Cardiac ventricle fibroblast (primary cell): Measurements from ENCODE around the gene ZSCAN5A. TPM values are rescaled to one million over a fixed set of nuclear protein-coding genes. Genes with fewer than 3 reads are reported as not detected.

ENCODE experiments used
- total RNA-seq: library from RNA; depleted of rRNA; stranded (reverse); fragments of >200 nt; gene quantifications from 2 replicates; pipeline ENCODE4 v1.2.3, GENCODE V29; 2015

Gene ZSCAN5A, protein sequence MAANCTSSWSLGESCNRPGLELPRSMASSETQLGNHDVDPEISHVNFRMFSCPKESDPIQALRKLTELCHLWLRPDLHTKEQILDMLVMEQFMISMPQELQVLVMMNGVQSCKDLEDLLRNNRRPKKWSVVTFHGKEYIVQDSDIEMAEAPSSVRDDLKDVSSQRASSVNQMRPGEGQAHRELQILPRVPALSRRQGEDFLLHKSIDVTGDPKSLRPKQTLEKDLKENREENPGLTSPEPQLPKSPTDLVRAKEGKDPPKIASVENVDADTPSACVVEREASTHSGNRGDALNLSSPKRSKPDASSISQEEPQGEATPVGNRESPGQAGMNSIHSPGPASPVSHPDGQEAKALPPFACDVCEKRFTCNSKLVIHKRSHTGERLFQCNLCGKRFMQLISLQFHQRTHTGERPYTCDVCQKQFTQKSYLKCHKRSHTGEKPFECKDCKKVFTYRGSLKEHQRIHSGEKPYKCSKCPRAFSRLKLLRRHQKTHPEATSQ
- 2.8 and 3.5 TPM in 2 replicates for total RNA-seq

DNA sequence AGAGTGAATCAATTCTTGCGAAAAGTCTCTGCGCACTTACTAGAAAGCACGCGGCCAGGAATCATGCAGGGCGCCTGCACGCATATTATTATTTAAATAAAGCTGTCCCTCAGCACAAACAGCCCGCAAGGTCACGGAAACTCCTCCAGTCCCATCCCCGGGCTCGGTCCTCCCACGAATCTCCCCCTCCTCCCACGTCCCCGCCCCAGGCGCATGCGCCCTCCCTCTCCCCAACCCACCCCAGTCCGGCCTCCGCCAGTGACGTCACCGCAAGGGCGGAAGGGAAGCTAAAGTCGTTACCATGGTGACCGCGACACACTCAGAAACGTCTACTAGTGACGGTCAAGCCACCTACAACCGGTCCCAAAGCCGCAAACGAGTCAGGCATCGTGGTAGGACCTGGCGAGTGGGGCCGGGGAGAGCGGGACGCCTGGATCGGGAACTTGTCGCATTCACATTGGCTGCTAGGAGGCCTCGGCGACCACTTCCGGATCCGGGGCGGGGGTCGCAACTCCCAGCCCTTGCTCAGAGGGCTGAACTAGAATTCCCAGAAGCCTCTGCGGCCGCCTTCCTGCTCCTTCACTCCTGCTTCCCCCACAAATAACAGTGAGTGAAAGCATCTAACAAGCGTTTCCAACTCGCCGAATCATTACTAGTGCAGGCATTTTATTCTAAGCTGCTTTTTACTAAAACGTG is at the start of gene ZSCAN5A:
ZSCAN5A (minus strand) TSS at position 459 of the 696 bp plus-strand sequence. CDS start 89,793 bp downstream, outside the sequence.

DNA sequence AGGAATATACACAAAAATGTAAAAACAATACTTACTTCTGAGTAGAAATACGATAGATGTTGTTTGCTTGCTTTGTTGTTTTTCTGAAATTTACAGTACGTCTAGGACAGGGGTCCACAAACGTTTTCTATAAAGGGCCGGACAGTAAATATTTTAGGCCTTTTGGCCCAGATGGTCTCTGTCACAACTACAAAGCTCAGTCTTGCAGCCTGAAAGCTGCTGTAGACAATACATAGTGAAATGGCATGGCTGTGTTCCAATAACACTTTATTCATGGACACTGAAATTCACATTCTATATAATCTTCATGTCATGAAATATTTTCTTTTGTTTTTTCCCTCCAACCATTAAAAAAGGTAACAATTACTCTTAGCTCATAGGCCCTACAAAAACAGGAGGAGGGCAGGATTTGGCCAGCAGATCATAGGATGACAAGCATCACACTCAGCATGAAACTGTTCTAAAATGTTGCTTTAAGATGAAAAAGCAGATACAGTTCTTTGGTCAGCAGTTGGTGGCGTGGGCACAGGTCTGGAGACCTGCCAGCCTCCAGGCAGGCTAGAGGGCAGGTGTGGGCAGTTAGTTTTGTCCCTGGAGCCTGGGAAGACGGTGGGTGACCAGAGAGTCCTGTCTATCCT is 42.4 kb downstream of the ZSCAN5A start, which contains the start of gene EDDM13:
EDDM13 (plus strand) TSS at position 588 of the 638 bp plus-strand sequence. CDS start 87 bp downstream, outside the sequence.

DNA sequence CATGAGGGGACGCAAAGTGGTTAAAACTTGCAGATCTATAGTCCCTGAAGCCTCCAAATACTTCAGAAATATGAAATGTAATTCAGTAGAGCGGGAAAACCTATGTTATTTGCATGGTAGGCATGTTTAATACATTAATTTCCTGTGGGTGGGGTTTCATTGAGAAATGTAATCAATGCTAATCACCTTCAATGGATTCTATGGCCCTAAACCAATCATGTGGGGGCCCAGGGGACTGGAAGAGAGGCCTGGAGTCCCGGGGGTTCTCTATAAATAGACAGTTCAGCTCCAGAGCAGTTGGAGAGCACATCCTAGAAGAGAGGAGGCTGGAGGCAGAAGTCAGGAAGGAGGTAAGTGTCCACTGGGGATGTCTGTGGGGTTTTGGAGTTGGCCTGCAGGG is 112.7 kb downstream of the ZSCAN5A start, which contains the start of gene ZSCAN5C:
ZSCAN5C (plus strand) TSS at position 301 of the 400 bp plus-strand sequence. CDS start 3,641 bp downstream, outside the sequence.

DNA sequence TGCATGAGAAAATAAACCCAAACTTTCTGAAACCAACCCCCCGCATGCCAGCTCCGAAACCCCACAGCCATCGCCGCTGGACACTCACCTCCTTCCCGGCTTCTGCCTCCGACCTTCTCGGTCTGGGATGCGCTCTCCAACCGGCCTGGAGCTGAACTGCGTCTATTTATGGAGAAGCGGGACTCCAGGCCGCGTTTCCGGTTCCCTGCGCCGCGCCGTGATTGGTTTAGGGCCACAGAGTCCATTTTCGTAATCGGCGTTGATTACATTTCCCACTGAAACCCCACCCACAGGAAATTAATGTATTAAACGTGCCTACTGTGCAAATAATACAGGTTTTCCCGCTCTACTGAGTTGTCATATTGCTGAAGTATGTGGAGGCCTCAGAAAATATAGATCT is 117.0 kb downstream of the ZSCAN5A start, which contains the start of gene ZSCAN5B:
ZSCAN5B (minus strand) TSS at position 138 of the 400 bp plus-strand sequence. CDS start 4,731 bp downstream, outside the sequence.

DNA sequence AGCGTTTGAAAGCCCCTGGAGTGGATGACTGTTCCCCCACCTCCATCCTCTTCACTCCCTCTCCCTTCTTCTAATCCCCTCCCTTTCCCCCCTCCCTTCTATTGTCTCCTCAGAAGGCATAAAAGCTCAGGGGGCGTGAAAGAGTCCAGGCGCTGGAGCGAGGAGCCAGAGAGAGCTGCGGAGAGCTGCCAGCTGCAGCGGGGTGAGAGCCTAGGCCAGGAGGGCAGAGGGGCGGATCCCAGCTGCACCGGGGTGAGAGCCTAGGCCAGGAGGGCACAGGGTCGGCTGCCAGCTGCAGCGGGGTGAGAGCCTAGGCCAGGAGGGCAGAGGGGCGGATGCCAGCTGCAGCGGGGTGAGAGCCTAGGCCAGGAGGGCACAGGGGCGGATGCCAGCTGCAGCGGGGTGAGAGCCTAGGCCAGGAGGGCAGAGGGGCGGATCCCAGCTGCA is 138.8 kb downstream of the ZSCAN5A start, which contains the start of gene GALP:
GALP (plus strand) TSS at position 148 of the 447 bp plus-strand sequence. CDS start 1,101 bp downstream, outside the sequence.

Other genes starting within 250 kb of the ZSCAN5A start
- gene ZNF787, start 193.5 kb downstream of the ZSCAN5A start, total RNA-seq: 12.6 and 15.0 TPM in 2 replicates
- 19.9 and 28.7 TPM in 2 replicates for gene ZNF444, start 173.6 kb downstream of the ZSCAN5A start, total RNA-seq
- not detected in 2 replicates for gene GALP, start 138.8 kb downstream of the ZSCAN5A start, total RNA-seq
- not detected in 2 replicates for gene ZSCAN5B, start 117.1 kb downstream of the ZSCAN5A start, total RNA-seq
- gene ZSCAN5C, start 112.6 kb downstream of the ZSCAN5A start, total RNA-seq: not detected in 2 replicates
- not detected in 2 replicates for gene EDDM13, start 42.1 kb downstream of the ZSCAN5A start, total RNA-seq
- 3.0 and 7.1 TPM in 2 replicates for gene ZNF582, start 78.7 kb upstream of the ZSCAN5A start, total RNA-seq
- 4.2 and 7.7 TPM in 2 replicates for gene ZNF583, start 89.5 kb upstream of the ZSCAN5A start, total RNA-seq
- gene ZNF667, start 162.5 kb upstream of the ZSCAN5A start, total RNA-seq: 6.2 and 8.8 TPM in 2 replicates
- 6.0 and 10.0 TPM in 2 replicates for gene ZNF471, start 193.0 kb upstream of the ZSCAN5A start, total RNA-seq
- 4.6 and 5.1 TPM in 2 replicates for gene ZFP28, start 224.1 kb upstream of the ZSCAN5A start, total RNA-seq